ENCODE measurements around the gene SELENOS. TPM values are rescaled to one million over a fixed set of nuclear protein-coding genes. Genes with fewer than 3 reads are reported as not detected.

The SELENOS gene
- total RNA-seq, 1 donor from 2014 or later: 78.5 TPM

DNA sequence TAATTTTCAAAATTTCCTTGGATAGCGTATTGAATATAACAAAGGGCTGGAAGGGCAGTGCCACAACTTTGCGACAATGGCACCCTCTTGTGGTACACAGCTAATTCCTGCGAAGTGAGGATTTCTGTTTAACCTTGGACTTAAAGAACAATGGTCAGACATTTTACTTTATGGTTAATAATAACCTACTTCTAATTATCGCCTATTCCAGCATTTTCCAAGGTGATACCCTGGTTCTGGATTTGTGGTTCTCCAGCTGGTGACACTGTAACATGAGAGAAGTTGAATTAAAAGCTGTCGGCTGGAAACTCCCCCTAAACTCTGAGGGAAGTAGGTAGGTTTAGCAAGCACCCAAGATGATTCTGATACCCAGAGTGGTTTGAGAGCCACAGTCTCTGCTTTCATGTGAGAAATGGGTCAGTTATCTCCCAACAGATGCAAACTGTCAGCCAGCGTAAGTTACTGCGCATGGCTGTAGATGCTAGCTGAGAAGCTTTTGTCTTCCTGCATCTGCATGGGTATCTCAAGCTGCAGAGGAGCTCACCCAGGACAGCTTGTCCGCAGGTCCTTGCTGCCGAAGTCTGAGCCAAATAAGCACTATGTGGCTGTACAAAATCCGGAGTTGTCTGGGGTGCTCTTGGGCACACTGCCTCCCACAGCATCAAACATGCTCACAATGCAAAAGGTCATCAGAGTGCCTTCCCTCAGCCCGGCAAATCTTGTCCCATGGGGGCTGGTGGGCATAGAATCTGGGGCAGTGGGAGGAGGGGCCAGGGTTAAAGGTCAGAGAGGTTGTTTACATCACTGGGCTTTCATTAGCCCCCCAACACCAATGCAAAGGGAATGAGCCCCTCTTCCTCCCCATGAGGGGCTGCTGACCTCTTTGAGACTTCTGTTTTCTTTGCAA is 18.8 kb downstream of the SELENOS start:
- no peaks in the 10 kb centered on the region for H3K4me1 ChIP-seq
- TF ChIP-seq, protein P1, sequence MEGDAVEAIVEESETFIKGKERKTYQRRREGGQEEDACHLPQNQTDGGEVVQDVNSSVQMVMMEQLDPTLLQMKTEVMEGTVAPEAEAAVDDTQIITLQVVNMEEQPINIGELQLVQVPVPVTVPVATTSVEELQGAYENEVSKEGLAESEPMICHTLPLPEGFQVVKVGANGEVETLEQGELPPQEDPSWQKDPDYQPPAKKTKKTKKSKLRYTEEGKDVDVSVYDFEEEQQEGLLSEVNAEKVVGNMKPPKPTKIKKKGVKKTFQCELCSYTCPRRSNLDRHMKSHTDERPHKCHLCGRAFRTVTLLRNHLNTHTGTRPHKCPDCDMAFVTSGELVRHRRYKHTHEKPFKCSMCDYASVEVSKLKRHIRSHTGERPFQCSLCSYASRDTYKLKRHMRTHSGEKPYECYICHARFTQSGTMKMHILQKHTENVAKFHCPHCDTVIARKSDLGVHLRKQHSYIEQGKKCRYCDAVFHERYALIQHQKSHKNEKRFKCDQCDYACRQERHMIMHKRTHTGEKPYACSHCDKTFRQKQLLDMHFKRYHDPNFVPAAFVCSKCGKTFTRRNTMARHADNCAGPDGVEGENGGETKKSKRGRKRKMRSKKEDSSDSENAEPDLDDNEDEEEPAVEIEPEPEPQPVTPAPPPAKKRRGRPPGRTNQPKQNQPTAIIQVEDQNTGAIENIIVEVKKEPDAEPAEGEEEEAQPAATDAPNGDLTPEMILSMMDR (IDR thresholded peaks at IDR 0.05): peak; percentile 86
- DNase-seq (no peak), ATAC-seq (peak; percentile 88)
- intact Hi-C loops (cut with DNase I): loop anchor here (5.0 kb wide), 1 partner anchor 171 kb away; no protein-coding TSS in a partner anchor
- no peaks in the 10 kb centered on the region for H3K9me3 ChIP-seq
- H3K27ac ChIP-seq: no peak overlapping the region
- H3K4me3 ChIP-seq: no peak overlapping the region
- H3K27me3 ChIP-seq: no peaks in the 10 kb centered on the region
- no peaks in the 10 kb centered on the region for H3K36me3 ChIP-seq

DNA sequence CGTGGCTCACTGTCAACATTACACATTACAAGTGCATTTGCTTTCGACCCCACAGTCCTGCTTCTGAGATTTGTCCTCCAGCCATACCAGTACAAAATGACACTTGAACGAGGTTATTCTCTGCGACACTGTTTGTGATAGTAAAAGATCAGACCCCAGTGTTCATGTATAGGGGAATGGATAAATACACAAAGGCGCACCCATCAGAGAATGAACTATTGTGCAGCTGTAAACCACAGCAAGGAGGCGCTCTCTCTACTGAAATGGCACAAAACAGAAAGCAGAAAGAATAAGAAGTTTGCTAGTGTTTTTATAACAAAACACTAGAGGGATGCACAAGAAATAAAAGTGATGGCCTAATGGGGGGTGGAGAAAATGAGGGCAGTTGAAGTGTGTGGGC is 20.5 kb downstream of the SELENOS start:
- TF ChIP-seq, protein P1 (IDR thresholded peaks at IDR 0.05): peak; percentile 6
- intact Hi-C loops (cut with DNase I): loop anchor here (2.0 to 5.0 kb wide), 2 partner anchors 169 to 240 kb away; no protein-coding TSS in a partner anchor
- H3K27me3 ChIP-seq: no peaks in the 10 kb centered on the region
- ATAC-seq (no peak), DNase-seq (no peak)
- H3K27ac ChIP-seq: no peak overlapping the region
- peaks cover 7% of the 10 kb centered on the region for H3K4me1 ChIP-seq
- H3K9me3 ChIP-seq: no peaks in the 10 kb centered on the region
- no peak overlapping the region for H3K4me3 ChIP-seq
- H3K36me3 ChIP-seq: no peaks in the 10 kb centered on the region

DNA sequence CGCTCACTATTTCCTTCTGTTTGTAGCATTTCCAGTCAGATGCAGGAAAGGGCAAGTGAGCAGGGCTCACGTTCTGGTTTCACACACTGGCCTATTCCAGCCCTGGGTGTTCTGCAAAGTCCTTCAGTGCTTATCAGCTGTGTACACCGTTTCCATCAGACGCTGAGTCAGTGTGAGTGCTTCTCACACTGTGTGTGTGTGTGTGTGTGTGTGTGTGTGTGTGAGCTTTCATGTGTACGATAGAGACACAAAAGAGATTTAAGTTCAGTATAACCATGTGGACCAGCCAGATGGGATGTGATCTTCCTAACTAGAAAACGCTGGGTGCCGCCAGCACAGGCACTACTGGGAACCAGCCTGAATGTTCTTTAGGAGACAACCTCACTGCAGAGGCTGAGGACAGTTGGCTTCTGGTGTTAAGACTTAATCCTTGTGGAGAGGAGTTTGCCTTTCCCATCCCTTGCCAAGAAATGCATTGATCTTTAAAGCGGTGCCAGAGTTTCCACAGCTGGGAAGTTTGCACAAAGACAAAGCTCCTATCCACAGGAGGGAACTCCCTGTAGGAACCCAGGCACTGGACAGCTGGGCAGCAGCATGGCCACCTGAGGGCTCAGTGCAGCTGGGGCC is 21.6 kb downstream of the SELENOS start:
- DNase-seq (no peak), ATAC-seq (peak; percentile 6)
- Histone ChIP-seq H3K36me3 (no peaks in the 10 kb centered on the region), H3K27ac (no peak overlapping the region), H3K4me1 (peaks cover 7% of the 10 kb centered on the region), H3K27me3 (no peaks in the 10 kb centered on the region), H3K9me3 (no peaks in the 10 kb centered on the region), H3K4me3 (no peak overlapping the region)
- TF ChIP-seq, protein P1 (IDR thresholded peaks at IDR 0.05): no peak
- intact Hi-C loops (cut with DNase I): loop anchor here (2.0 to 5.0 kb wide), 2 partner anchors 168 to 239 kb away; no protein-coding TSS in a partner anchor

DNA sequence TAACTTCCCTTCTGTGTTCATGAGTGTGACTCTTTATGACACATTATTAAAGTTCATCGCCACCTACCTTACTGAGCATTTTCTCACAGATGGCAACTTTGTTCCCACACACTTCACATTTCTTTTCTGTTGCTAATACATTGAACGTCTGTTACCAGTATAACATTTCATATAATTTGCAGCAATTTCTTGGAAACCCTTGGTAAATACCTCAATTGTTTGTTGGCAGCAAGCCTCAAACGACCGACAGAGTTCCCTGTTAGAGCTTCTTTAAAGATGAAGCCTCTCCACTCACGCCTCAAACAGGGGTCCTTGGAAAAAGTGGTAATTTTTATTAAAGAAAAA is 22.3 kb downstream of the SELENOS start:
- no peaks in the 10 kb centered on the region for H3K36me3 ChIP-seq
- no peaks in the 10 kb centered on the region for H3K9me3 ChIP-seq
- no peak for DNase-seq
- H3K27ac ChIP-seq: no peak overlapping the region
- intact Hi-C loops (cut with DNase I): loop anchor here (5.0 kb wide), 1 partner anchor 168 kb away; no protein-coding TSS in a partner anchor
- no peak overlapping the region for H3K4me3 ChIP-seq
- H3K27me3 ChIP-seq: no peaks in the 10 kb centered on the region
- TF ChIP-seq, protein P1 (IDR thresholded peaks at IDR 0.05): no peak
- peaks cover 8% of the 10 kb centered on the region for H3K4me1 ChIP-seq
- ATAC-seq: no peak

DNA sequence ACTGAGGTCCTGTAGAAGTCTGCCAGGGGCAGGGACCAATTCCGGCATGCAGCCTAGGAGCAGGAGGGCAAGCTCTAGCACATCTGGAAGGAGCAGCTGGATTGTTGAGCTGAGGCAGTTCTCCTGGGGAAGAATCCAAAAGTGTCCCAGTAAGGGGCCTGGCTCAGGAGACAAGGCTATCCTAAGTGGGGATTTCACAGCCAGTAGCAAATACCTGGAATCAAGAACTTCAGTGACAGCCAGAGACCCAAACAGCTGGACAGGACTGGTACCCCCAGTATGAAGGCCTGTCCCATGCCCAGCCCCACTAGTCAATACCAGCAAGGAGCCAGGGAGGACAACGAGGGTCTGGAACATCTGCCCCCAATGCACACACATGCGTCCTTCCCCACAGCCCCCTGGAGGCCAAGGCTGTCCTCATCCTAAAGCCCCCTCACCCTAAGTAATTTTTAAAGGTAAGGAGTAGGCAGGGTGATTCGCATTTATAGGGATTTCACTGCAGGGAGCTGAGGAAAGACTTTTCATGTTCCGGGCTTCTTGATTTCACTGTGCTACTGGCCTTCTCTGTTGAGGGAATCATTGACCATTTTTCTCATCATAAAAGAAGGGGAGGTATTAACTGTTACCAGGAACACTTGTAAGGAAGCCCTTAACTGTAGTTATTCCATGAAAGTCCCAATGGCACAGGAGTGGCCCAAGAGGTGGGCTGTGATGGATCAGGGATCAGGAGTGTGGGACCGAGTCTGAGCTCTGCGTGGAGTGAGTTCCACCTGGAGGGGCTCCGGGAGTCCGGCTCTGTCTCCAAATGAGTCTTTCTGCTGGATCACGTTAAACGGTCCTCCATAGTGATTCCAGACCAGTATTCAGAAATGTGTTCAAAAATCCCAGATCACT is 22.9 kb downstream of the SELENOS start:
- ATAC-seq (no peak), DNase-seq (no peak)
- H3K36me3 ChIP-seq: no peaks in the 10 kb centered on the region
- no peak overlapping the region for H3K4me3 ChIP-seq
- H3K9me3 ChIP-seq: no peaks in the 10 kb centered on the region
- TF ChIP-seq, protein P1 (IDR thresholded peaks at IDR 0.05): no peak
- H3K27ac ChIP-seq: no peak overlapping the region
- peaks cover 14% of the 10 kb centered on the region for H3K4me1 ChIP-seq
- intact Hi-C loops (cut with DNase I): loop anchor here (5.0 kb wide), 1 partner anchor 167 kb away; no protein-coding TSS in a partner anchor
- no peaks in the 10 kb centered on the region for H3K27me3 ChIP-seq

Data from upper lobe of right lung (tissue), 1 donor.